HG02642 (cell line): Measurements from ENCODE around the gene ZSCAN2.
"Not testable (repeated sequence)": the region's sequence is repeated elsewhere in the genome, so short reads cannot be mapped to it uniquely, and the experiment has no call there.

ENCODE experiments used
- ATAC-seq: cut with Tn5 transposase; IDR thresholded peaks from one replicate; pipeline ENCODE4 v1.9.1; 2021; ENCODE audit warnings: mild to moderate bottlenecking; ENCODE audit not compliant: unreplicated experiment, poor library complexity

ZSCAN2 gene

GRCh38 chr15:84600687-84601554 is at the start of gene ZSCAN2:
Gene ZSCAN2 (plus strand): TSS chr15:84601009. CDS start chr15:84603928, 2,919 bp downstream.
- ATAC-seq = peak; percentile 98

DNA sequence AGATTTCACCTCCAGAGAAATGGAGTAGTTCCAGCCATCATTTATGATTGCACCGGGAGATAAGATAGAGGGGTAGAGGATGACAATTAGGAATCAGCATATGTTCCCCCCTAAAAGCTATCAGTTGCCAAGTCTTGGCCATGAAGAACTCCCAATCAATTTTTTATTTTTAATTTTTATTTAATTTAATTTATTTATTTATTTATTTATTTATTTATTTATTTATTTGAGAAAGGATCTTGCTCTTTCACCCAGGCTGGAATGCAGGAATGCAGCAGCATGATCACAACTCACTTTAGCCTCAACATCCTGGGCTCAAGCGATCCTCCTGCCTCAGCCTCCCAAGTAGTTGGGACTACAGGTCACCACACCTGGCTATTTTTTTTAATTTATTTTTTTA is 49.2 kb upstream of the ZSCAN2 start:
- ATAC-seq = not testable (repeated sequence)

GRCh38 chr15:84552896-84553295 is 47.9 kb upstream of the ZSCAN2 start:
- no peak for ATAC-seq

GRCh38 chr15:84556690-84557089 is 44.1 kb upstream of the ZSCAN2 start:
- ATAC-seq = not testable (repeated sequence)

- ATAC-seq = not testable (repeated sequence)
These were observed 32.8 kb upstream of the ZSCAN2 start for GRCh38 chr15:84568021-84568420.

DNA sequence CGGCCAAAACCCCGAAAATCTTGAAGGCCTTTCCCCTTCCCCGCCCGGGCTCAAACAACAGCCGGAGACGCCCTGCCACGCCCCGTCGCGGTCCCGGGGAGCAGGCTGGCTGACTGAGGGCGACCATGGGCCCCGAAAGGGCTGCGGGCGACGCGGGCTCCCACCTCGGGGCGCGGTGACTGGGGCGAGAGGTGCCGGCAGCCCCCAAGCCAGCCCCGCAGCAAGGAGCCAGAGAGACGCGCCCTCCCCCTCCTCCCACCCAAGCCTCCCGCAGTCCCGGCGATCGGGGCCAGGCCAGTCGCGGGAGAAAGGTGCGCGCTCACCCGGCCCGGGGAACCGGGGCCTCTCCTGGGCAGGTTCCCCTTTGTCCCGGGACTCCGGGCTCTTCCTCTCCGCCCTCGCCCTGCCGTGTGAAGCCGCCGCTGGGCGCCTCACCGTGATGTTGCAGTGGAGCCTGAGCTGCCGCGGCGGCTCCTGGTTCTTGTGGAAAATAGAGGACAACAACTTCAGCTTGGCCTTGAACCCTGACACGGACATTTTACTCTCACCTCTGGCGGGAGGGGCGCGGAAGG is 30.6 kb upstream of the ZSCAN2 start:
- peak; percentile 39 for ATAC-seq

- ATAC-seq = no peak
These were observed 28.6 kb upstream of the ZSCAN2 start for GRCh38 chr15:84572231-84572630.

GRCh38 chr15:84575493-84575892 is 25.3 kb upstream of the ZSCAN2 start:
- ATAC-seq = no peak

- not testable (repeated sequence) for ATAC-seq
These were observed 22.9 kb upstream of the ZSCAN2 start for GRCh38 chr15:84577891-84578290.

DNA sequence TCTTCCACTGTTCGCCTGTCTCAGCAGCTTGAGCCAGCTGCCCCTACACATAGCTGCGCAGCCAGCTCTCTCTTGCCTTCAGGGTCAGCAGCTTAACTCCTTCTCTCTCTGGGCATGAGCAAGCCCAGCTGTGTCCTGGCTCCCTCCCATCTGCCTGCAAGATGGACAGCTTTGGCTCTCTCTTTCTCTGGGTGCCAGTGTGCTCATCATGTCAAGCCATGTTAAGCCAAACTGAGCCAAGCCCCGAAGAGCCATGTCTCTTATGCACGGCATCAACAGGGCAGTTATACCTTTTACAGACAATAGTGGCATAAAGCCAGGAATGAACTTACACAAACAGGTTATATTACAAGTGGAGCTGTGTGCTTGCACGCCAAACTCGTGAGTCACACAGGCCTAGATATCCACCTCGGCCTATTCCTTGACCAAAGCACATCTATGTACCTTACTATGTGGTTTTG is 21.5 kb upstream of the ZSCAN2 start:
- ATAC-seq = not testable (repeated sequence)

GRCh38 chr15:84581676-84582428 is 19.0 kb upstream of the ZSCAN2 start:
- ATAC-seq = not testable (repeated sequence)

- no peak for ATAC-seq
These were observed 18.1 kb upstream of the ZSCAN2 start for GRCh38 chr15:84582583-84583157.

DNA sequence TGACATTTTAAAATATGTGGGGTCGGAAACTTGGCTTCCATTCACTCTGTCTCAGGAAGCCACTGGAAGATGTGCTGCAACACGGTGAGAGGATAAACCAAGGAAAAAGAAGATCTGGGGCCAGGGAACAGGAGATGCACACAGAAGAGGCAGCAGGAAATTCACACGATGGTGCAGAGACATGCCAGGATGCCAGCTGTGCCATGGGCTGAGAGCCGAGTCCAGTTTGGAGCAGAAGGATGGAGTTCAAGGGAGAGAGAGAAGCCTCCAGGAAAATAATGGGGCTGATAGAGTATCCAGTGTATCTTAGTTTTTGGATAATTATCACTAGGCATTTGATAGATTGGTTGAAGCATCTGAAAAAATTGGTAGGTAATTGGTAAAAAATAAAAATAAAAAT is 16.9 kb upstream of the ZSCAN2 start:
- not testable (repeated sequence) for ATAC-seq

GRCh38 chr15:84586696-84587095 is 14.1 kb upstream of the ZSCAN2 start:
- no peak for ATAC-seq

- peak; percentile 99 for ATAC-seq
These were observed 12.5 kb upstream of the ZSCAN2 start for GRCh38 chr15:84588053-84588874.

- no peak for ATAC-seq
These were observed 10.4 kb upstream of the ZSCAN2 start for GRCh38 chr15:84590406-84590805.

DNA sequence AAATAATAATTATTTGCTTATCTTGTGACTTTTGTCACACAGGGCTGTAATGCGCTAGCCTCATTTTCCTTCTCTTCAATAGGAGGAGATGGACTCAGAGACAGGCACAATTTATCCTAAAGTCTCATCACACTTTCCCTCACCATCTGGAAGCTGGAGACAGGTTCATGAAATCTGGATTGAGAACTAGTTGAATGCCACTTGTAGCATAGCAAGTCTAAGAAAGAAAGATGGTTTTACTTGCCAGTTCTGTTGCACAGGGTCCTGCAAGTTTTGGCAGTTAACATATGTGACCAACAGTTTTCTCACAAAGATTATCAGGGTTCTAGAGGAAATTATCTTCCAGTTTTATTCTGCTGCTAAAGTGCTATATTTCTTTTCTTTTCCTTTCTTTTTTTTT is 9.0 kb upstream of the ZSCAN2 start:
- ATAC-seq = no peak

DNA sequence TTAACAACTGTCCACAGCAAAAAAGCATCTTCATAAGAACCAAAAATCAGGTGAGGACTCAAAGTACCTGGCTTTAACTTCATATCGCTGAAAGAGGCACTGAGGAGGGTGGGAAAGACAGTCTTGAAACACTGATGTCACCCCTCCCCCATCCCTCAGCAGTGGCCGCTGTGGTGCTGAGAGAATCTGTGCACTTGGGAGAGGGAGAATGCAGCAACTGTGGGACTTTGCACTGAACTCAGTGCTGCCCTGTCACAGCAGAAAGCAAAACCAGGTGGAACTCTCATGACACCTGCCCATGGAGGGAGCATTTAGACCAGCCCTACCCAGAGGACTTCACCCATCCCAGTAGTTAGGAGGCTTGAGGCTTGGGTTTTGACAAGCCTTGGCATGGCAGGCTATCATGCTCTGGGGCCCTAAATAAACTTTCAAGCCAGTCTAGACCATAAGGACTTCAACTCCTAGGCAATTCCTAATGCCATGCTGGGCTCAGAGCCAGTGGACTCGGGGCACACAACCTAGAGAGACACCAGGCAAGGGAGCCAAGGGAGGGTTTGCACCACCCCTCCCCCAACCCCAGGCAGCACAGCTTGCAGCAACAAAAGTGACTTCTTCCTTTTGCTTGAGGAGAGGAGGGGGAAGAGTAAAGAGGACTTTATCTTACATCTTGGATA is 6.1 kb upstream of the ZSCAN2 start:
- no peak for ATAC-seq

GRCh38 chr15:84595660-84596059 is 5.1 kb upstream of the ZSCAN2 start:
- no peak for ATAC-seq
